Measurements from ENCODE around the gene OR5C1. TPM values are rescaled to one million over a fixed set of nuclear protein-coding genes. Genes with fewer than 3 reads are reported as not detected.
"Not testable (repeated sequence)": the region's sequence is repeated elsewhere in the genome, so short reads cannot be mapped to it uniquely, and the experiment has no call there.

OR5C1 gene
- total RNA-seq, 4 donors from 2014 or later, result not detected

DNA sequence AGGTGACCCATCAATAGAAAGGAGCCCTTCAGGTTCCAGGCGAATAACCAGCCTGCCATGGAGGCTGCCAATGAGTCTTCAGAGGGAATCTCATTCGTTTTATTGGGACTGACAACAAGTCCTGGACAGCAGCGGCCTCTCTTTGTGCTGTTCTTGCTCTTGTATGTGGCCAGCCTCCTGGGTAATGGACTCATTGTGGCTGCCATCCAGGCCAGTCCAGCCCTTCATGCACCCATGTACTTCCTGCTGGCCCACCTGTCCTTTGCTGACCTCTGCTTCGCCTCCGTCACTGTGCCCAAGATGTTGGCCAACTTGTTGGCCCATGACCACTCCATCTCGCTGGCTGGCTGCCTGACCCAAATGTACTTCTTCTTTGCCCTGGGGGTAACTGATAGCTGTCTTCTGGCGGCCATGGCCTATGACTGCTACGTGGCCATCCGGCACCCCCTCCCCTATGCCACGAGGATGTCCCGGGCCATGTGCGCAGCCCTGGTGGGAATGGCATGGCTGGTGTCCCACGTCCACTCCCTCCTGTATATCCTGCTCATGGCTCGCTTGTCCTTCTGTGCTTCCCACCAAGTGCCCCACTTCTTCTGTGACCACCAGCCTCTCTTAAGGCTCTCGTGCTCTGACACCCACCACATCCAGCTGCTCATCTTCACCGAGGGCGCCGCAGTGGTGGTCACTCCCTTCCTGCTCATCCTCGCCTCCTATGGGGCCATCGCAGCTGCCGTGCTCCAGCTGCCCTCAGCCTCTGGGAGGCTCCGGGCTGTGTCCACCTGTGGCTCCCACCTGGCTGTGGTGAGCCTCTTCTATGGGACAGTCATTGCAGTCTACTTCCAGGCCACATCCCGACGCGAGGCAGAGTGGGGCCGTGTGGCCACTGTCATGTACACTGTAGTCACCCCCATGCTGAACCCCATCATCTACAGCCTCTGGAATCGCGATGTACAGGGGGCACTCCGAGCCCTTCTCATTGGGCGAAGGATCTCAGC lies 11.6 kb downstream of the OR5C1 start, which contains the start of gene OR1K1:
Gene OR1K1, plus strand, starts transcription at position 58 of the 995 bp plus-strand sequence. Its CDS starts 0 bp downstream, at position 58.
- intact Hi-C loops (cut with DNase I), result no loop called here
- DNase-seq, result no peak

DNA sequence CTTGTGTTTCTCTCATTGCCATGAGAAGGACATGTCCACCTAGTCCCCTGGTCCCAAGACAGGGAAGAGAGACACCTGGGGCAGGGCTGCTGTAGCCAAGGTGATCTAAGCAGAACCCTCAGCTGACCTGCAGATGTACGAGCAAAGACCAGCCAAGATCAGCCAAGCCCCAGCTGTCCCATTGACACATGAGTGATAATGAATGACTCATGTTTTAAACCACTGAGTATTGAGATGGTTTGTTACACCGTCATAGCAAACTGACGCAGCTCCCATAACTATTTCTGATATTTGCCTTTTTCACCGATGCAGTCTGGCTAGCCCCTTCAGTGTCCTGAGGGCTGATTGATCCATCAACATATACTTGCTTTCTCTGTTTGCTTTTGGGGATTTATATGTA lies 17.9 kb downstream of the OR5C1 start:
- H3K4me3 ChIP-seq (replicated peaks in 1 of 3), result no peak overlapping the region
- 89 to 93% methylated on average over 3 to 4 of the region's 4 CpGs for WGBS, 2 donors
- H3K36me3 ChIP-seq, result no peaks in the 10 kb centered on the region
- intact Hi-C loops (cut with DNase I), result no loop called here
- TF ChIP-seq, protein P1, sequence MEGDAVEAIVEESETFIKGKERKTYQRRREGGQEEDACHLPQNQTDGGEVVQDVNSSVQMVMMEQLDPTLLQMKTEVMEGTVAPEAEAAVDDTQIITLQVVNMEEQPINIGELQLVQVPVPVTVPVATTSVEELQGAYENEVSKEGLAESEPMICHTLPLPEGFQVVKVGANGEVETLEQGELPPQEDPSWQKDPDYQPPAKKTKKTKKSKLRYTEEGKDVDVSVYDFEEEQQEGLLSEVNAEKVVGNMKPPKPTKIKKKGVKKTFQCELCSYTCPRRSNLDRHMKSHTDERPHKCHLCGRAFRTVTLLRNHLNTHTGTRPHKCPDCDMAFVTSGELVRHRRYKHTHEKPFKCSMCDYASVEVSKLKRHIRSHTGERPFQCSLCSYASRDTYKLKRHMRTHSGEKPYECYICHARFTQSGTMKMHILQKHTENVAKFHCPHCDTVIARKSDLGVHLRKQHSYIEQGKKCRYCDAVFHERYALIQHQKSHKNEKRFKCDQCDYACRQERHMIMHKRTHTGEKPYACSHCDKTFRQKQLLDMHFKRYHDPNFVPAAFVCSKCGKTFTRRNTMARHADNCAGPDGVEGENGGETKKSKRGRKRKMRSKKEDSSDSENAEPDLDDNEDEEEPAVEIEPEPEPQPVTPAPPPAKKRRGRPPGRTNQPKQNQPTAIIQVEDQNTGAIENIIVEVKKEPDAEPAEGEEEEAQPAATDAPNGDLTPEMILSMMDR (IDR thresholded peaks at IDR 0.05), result no peak
- no peak for TF ChIP-seq POLR2A (IDR thresholded peaks at IDR 0.05)
- H3K9me3 ChIP-seq, result no peaks in the 10 kb centered on the region
- H3K4me1 ChIP-seq, result peaks cover 4 to 6% of the 10 kb centered on the region in 2 donors
- no peaks in the 10 kb centered on the region for H3K27me3 ChIP-seq
- H3K27ac ChIP-seq, result no peak overlapping the region
- DNase-seq, result no peak

More for the DNA sequence above, 11.6 kb downstream of the OR5C1 start, which contains the start of gene OR1K1:
- no peaks in the 10 kb centered on the region for H3K36me3 ChIP-seq
- TF ChIP-seq, protein P1 (IDR thresholded peaks at IDR 0.05), result no peak
- no peak for TF ChIP-seq POLR2A (IDR thresholded peaks at IDR 0.05)
- no peaks in the 10 kb centered on the region for H3K4me1 ChIP-seq
- H3K9me3 ChIP-seq, result no peaks in the 10 kb centered on the region
- WGBS, 2 donors, result 94% methylated on average over 26 to 27 of the region's 30 CpGs
- H3K27ac ChIP-seq, result no peak within 1 kb of the TSS
- no peak within 1 kb of the TSS for H3K4me3 ChIP-seq (replicated peaks in 1 of 3)
- H3K27me3 ChIP-seq, result no peaks in the 10 kb centered on the region

DNA sequence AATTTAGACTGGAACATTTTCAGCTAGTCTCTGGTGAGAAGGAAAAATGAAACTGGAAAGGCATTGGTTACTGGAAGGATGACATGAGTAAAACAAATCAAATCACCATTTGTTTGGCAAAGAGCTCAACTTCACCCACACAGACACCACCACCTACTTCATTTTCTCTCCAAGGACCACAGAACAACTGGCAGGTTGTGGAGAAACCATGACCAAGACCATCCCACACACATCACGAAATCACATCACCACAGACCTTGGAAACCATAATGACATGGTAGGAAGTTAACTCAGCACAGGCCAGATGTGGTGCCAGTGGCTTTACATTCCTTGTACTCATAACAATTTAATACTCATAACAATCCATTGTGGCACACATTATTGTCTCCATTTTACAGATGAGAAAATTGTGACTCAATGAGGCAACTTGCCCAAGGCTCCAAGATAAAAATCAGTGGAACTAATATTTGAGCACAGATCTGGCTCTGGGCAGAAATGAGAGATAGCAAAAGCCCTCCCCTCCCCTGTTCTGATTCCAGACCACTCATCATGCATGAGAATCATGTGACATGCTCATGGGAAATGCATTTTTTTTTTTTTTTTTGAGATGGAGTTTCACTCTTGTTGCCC lies 18.7 kb downstream of the OR5C1 start:
- Histone ChIP-seq H3K9me3 (no peaks in the 10 kb centered on the region), H3K4me3 (replicated peaks in 1 of 3) (no peak overlapping the region), H3K27ac (no peak overlapping the region), H3K4me1 (peaks cover 4 to 6% of the 10 kb centered on the region in 2 donors), H3K36me3 (no peaks in the 10 kb centered on the region), H3K27me3 (no peaks in the 10 kb centered on the region)
- intact Hi-C loops (cut with DNase I), result no loop called here
- no peak for TF ChIP-seq POLR2A (IDR thresholded peaks at IDR 0.05)
- TF ChIP-seq, protein P1 (IDR thresholded peaks at IDR 0.05), result no peak
- DNase-seq, result no peak
- WGBS, 2 donors, result 83 to 89% methylated on average over 1 of the region's 1 CpG

DNA sequence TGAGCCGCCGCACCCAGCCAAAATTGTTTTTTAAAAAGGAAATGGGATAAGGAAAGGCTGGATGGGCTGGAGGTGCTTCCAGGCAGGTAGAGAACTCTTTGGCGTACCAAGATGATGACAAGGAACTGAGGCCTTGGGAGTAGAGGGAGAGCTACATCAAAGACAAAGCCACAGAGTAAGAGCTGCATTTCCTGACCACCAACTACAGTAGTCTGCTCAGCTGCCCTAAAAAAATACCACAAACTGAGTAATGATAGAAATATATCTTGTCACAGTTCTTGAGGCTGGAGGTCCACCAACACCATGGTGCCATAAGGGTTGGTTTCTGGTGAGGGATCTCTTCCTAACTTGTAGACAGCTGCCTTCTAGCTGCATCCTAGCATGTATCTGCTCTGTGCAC lies 19.4 kb downstream of the OR5C1 start:
- Histone ChIP-seq H3K4me1 (peaks cover 4 to 6% of the 10 kb centered on the region in 2 donors), H3K4me3 (replicated peaks in 1 of 3) (no peak overlapping the region), H3K36me3 (no peaks in the 10 kb centered on the region), H3K27ac (no peak overlapping the region), H3K9me3 (no peaks in the 10 kb centered on the region), H3K27me3 (no peaks in the 10 kb centered on the region)
- TF ChIP-seq POLR2A (IDR thresholded peaks at IDR 0.05), result no peak
- TF ChIP-seq, protein P1 (IDR thresholded peaks at IDR 0.05), result no peak
- no peak for DNase-seq
- intact Hi-C loops (cut with DNase I), result no loop called here
- 96 to 98% methylated on average over 3 of the region's 3 CpGs for WGBS, 2 donors

DNA sequence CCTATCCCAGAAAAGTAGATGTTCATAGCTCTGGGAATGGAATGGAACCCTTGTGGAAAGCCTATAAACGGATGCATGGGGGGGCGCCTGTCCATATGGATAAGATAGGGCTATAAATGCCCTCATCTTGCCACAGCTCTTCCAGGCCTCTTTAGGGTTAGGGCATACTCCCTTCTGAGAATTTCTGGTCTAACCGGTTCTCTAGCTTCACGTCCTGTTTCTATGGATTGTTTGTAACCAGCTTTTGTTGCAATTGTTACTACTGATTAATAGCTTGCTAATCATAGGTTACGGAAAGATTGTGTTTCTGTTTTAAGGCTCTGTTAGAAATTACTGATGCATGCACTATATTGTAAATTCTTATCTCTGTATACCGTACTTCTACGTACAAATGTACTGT lies 20.5 kb downstream of the OR5C1 start:
- DNase-seq; H3K4me1 ChIP-seq; H3K27me3 ChIP-seq; H3K36me3 ChIP-seq; H3K27ac ChIP-seq; H3K9me3 ChIP-seq; H3K4me3 ChIP-seq (replicated peaks in 1 of 3); intact Hi-C loops (cut with DNase I): not testable (repeated sequence)
- 56 to 63% methylated on average over 7 of the region's 7 CpGs for WGBS, 2 donors
